PFSK-1 (cell line): ENCODE measurements around the gene IGFBP2.

Experiments used
- FOXP2 ChIP-seq: optimal IDR thresholded peaks from 2 replicates; pipeline ENCODE3; 2011; ENCODE audit warnings: borderline replicate concordance, control low read depth, inconsistent platforms; ENCODE audit not compliant: insufficient read depth; ENCODE audit errors: extremely low read length, extremely low read depth
- TAF1 ChIP-seq: IDR thresholded peaks from 2 replicates; pipeline ENCODE4 v1.6.1; 2012; ENCODE audit warnings: low read length, control low read depth, borderline replicate concordance; ENCODE audit not compliant: insufficient read depth

DNA sequence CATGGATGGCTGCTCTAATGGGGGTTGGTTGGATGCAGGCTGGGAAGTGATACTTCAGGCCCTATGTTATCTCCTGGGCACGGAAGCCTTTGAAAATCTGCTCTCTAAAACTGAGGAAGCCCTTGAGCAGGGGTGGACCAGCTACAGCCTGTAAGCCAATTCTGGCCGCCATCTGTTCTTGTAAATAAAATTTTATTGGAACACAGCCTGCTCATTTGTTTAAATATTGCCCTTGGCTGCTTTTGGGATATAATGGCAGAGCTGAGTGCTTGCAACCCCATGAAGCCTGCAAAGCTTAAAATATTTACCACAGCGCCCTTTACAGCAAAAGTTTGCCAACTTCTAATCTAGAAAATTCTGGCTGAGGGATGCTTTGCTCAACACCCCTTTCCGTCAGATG, 11.9 kb upstream of the IGFBP2 start:
- TF ChIP-seq FOXP2: no peak
- TF ChIP-seq TAF1: no peak
